NCI-H1436 (cell line): ENCODE measurements around the gene MYD88.

Source experiments
- DNase-seq: peaks from one replicate; lab custom pipeline; 2025; lab: John Stamatoyannopoulos, UW

The MYD88 gene

DNA sequence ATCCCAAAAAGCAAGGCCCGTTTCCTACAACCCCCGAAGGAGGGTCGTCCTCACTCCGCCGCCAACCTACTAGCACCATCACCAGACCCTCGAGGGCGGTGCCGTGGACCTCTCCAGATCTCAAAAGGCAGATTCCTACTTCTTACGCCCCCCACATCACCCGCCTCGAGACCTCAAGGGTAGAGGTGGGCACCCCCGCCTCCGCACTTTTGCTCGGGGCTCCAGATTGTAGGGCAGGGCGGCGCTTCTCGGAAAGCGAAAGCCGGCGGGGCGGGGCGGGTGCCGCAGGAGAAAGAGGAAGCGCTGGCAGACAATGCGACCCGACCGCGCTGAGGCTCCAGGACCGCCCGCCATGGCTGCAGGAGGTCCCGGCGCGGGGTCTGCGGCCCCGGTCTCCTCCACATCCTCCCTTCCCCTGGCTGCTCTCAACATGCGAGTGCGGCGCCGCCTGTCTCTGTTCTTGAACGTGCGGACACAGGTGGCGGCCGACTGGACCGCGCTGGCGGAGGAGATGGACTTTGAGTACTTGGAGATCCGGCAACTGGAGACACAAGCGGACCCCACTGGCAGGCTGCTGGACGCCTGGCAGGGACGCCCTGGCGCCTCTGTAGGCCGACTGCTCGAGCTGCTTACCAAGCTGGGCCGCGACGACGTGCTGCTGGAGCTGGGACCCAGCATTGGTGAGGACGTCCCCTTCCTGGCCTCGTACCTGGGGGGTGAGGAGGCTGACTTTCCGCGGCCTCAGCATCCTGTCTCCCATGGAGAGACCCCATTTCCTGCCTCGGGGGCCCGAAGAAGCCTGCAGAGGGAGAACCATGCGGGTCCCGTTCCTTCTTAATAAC, at the start of gene MYD88:
Gene MYD88, plus strand, starts transcription at position 313 of the 842 bp plus-strand sequence. Its CDS starts 40 bp downstream, at position 353.
- DNase-seq: no peak

DNA sequence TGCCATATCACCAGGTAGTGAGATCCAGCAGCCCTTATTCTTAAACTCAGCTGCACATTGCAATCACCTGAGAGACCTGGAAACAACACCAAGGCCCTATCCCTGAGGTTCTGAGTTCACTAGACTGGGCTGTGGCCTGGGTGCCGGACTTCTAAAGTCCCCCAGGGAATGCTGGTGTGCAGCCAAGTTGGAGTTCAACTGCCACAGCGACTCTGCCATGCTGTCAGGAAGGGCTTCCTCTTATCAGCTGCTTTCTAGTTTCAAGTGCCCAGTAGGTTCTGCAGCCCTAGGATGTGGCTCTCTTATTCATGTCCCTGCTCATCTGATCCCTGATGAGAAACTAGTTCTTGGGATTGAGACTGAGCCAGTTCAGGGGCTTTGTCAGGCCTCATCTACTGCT, 49.3 kb upstream of the MYD88 start:
- no peak for DNase-seq

DNA sequence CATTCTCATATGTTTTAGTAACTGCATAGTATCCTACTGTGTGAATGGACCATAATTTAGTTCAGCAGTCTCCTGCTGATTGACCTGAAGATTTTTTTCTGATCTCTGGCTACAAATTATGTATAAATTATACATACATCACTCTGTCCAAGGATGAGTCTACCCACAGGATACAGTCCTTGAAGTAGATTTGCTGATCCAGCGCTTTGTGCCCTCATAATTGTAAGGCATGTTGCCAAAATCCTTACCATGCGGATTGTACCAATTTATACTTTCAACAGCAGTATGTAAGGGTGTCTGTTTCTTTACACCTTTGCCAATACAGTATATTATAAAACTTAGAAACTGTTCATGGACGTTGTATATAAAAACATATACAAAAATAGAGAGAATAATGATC, 48.0 kb upstream of the MYD88 start:
- no peak for DNase-seq

DNA sequence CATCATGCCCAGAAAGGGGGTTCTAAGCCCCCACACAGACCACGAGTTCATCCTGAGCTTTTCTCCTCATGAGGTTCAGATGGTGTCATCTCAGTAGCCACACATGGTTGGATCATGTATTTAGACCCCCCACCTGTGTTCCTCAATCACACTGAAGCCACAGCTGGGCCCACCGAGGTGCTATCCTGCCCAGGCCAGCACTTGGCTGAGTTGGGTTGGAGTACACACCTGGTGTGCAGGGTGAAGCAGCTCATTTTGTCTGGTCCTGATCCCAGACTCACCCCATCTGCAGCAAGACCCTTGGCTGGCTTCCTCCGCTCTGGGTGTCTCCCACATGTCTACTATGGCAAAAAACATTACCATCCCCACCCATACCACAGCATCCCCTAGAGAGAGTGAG, 43.5 kb upstream of the MYD88 start:
- DNase-seq: no peak

DNA sequence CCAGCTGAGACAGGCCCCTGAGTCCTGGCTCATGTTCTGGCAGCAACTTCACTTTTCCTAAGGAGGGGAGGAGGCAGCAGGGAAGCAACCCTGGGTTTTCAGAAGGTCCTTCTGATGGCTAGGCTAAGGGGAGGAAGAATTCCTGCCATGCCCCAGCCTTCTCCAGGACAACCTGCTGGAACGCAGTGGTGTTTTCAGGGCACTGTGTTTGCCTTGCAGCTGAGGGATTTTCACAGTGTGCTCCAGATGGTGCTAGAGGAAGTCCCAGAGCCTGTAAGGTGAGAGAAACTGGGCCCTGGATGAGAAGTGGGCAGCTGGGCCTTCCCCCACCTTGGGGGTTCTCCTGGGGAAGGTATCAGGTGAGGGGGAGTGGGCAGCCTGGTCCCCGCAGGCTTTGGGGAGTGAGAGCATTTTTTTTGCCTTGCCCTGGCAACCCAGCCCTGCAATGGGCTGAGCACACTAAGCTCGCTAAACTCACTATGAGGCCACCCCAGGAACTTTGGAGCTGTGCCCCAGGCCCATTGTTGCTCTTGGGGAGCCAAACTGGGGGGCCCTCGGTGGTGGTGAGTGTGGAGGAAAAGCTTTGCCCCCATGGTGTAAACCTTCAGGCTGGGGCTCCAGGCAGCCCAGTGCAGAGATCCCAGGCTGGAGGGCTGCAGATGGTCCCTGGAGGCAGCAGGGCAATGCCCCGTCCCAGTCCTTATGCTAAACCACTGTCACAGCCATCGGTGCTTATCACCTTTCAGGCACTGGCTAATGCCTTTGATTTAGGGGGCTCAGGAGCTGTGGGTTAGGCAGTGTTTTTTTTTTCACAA, 42.6 kb upstream of the MYD88 start:
- no peak for DNase-seq

DNA sequence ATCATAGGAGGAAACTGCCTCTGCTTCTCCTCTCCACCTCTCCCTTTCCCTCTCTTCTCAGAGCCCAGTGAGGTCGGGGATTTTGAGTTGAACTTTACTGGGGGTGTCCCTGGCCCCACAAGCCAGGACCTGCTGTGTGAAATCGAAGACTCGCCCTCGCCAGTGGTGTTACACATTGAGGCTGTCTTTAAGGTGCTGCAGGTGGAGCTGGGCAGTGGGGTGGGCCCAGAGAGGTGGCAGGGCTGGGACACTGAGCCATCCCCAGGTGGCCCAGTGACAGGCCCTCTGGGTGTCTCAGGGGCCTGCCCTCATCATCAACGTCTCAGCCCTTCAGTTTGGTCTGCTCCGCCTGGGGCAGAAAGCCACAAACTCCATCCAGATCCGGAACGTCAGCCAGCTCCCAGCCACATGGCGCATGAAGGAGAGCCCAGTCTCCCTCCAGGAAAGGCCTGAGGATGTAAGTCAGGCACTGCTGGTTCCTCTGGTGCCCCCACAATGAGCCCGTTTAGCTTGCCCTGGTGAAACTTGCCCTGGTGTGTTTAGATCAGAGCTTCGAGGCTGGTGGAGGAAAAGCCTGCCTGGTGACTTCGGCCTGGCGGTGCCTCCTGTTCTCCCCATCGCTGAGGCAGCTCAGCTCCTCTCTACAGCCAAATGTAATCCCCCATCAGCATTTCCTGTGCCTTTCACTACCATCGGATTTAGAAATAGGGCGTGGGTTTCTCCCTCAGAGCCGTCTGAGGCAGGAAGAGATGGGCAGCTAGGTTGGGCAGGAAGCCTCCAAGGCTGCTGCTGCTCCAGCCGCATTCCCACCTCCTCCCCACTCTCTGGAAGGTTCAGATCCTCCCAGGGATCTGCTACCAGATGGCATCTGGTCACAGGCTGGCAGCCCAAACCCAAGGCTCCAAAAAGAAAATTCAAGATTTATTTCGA, 40.8 kb upstream of the MYD88 start:
- DNase-seq: no peak

DNA sequence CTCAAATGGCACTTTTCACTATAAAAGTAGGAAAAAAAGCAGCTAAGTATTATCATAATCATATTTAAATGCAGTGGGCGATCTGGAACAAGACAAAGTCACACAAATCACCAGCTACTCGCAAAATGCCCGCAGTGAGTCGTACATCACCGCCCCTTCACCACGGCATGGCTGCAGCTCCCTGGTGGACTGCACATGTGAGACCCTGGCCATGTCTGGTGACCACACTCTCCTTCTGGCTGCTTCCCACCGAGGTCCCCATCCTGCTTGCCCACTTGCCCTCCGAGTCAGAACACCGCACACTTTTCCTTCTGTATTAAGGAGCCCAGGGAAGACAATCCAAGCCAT, 40.1 kb upstream of the MYD88 start:
- DNase-seq: no peak

DNA sequence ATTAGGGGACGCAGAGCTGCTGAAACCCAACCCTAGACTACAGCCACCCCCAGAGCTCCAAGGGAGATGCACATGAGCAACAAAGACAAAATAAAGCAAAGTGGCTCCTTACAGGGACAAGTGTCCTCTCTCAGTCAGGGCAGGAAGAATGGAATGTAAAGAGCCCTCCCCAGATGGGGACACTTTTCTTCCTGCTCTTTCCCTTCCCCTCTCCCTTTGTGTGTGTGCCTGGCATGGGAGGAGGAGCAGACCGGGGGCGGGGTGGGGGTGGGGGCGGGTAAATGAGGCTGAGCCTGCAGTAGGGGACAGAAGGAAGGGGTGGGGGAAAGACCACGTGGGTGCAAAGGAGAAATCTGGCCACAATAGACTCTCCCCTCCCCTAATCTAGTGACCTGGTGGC, 38.9 kb upstream of the MYD88 start:
- no peak for DNase-seq

DNA sequence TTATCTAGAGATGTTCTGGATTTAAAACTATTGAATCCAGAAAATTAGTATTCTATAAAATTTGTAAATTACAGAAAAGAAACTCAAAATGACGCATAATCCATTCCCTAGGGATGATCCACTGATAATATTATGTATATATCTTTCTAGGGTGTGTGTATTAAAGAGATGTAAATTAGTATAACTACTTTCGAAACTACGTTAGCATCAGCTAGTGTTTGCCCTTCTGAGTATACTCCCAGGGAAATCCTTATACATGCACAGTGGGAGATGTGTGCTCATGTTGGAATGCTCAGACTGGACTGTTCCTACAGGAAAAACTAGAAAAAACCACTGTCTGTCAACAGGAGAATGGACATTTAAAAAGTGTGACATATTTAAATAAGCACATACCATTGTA, 38.0 kb upstream of the MYD88 start:
- DNase-seq: no peak

DNA sequence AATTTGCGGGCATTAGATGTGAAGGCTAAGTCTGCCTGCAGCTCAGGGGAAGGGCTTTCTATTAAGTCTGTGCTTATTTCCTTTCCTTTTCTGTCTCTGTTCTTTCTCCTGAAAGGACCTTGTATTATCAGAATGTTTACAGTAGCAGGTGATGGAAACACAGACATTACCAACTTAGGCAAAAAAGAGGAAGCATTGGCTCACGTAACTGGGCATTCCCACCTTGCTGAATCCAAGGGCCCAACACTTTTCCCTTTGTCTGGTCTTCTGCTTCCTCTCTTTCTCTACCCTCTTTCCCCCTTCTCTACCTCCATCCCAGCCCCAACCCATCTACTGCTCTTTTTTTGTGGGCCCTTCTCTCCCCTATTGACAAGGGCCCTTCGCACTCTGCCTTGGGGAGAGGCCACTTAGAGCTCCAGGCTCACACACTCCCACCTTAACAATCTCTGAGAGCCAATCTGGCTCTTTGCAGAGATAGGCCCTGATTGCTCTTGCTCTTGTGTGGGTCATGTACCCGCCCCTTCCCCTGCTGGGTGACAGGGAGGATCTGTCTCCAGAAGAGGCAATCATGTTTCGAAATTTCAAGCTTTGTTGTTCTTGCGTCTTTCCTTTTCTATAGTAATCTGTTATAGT, 36.5 kb upstream of the MYD88 start:
- no peak for DNase-seq

DNA sequence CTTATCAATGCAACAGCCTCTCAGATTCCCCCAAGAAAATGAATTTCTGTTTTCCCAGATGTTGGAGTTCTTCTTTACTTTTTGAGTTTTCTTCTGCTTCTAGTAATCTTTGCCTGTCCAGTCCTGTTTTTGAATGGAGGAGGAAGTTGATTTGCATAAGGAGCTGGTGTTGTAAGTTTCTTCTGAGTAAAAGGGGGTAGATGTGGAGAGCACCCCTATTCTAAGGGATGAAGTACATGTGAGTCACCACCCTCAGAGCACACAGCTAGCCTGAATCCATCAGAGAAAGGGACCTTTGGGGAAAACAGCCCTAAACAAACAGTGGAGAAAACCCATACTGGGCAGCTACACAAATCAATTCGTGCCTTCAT, 36.0 kb upstream of the MYD88 start:
- DNase-seq: no peak

DNA sequence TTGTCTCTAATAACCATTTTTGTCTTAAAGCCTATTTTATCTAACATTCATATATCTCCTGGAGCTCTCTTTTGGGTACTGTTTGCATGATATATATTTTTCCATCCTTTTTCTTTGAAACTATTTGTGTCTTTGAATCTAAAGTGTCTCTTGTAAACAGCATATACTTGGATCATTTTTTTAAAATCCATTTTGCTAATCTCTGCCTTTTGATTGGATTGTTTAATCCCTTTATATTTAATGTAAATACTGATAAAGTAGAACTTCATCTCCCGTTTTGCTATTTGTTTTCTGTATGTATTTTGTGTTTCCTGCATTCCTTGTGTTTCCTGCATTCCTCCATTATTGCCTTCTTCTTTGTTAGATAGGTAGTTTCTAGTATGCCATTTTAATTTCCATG, 32.9 kb upstream of the MYD88 start:
- no peak for DNase-seq

DNA sequence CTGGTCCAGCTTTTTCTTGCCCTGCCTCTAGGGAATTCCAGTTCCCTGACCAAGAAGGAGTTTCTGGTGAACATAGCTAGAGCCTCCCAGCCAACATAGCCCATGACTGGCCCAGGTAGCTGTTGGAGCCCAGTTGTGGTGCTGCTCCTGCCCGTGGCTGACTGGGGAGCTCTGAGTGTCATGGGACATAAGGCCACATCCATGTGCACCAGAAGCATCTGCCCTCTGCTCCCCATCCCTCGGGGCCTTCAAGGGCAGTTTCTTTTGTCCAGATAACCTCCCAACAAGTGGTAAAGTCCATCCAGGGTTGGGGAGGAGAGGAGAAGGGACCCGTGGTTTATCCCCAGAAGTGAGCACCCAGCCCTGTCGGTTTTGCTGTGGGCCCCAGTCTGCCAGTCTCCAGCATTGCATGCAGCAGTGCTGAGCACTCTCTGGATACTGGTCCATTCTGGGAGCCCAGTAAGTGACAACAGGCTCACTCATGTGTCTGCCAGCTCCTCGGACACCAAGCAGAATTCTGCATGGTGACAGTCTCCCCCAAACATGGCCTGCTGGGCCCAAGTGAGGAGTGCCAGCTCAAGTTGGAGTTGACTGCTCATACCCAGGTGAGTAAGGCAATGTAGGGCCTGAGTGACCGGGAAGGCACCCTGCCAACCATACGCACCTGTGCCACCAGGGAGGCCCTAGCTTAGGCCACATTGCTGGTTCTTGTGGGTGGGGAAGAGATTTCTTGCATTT, 30.4 kb upstream of the MYD88 start:
- no peak for DNase-seq

DNA sequence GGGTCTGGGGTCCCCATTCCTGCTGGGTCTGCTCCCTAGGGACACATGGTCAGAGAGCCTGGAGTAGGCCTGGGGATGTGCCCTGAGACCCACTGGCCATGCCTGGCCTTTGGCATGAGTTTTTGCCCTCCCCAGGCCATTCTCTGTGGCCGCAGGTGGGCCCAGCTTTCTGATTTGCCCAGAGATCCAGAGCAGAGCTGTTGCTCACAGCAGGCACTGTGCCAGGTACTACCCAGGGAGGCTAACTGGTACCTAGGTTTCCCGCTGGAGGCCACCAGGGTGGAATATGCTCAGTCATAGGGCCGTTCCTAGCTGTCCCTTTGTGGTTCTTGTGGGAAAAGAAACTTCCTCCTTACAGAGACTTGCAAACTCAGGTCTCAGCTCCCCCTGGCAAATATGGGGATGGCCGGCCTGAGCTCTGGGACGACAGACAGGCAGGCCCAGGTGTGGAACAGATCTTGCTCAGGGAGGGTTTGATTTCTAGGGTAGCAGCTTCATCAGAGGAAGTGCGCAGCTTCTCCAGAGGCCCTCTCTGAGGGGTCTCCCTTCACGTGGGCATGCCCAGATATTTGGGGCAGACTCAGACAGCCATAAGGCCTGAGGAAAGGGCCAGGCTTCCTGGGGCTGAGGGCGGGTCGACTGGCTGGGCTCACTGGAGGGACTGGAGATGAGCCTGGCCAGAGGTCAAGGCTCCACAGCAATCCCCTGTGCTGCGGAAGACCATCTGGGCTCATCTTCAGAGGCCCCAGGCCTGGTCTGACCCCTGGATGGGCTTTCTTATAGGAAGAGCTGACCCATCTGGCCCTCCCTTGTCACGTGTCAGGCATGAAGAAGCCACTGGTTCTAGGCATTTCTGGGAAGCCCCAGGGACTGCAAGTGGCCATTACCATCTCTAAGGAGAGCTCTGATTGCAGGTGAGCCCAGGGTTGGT, 29.5 kb upstream of the MYD88 start:
- no peak for DNase-seq

DNA sequence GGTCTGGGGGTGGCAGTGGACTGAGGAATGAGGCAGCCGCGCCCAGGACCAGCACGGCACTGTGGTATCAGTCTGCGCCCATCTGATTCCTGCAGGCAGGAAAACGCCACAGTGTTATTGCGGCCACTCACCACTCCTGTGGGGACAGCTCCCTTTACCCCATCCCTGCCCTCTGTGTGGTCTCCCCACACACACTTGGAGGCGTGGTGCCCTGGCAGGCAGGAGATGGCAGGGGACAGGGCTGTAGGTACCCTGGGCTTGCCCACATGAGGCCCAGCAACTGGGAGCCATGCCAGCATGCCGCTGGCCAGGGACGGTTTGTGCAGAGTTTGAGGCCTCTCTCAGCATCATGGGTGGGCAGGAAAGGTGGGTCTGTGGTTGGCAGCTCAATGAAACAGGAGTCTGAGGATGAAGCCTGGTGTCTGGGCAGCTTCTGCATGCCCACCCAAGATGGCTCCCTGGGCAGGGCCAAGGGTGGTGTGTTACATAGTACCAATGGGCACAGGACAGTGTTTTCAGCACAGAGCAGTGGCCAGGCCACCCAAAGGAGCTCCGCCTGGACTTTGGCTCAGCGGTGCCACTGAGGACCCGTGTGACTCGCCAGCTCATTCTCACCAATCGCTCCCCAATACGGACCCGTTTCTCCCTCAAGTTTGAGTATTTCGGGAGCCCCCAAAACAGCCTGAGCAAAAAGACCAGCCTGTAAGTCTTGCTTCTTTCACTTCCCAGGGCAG, 28.7 kb upstream of the MYD88 start:
- DNase-seq: no peak

DNA sequence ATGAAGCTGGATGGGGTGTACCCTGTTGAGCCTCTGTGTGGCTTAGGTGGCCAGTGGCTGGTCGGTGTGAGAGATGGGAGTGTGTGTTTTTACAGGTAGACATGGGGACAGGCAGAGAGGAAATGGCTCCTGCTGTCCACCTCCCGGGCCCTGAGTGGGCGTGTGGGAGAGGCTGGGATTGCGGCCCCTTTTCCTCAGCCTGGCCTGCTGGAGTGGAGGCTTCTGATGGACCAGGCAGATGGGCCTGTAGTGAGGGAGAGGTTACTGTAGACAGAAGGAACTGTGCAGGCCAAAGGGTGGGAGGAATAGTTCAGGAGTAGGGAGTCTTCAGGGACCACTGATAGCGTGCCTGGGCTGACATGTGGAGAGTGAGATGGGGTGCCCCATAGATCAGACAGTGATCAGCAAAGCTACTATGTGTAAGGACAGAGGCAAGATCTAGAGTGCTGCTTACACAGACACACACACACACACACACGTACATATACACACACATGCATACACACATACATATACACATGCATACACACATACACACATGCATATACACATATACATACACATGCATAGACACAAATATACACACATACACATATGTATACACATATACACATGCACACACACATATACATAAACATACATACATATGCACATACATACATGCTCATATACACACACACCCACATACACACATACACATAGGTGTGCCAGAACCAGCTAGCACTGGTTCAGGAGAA, 28.0 kb upstream of the MYD88 start:
- no peak for DNase-seq

DNA sequence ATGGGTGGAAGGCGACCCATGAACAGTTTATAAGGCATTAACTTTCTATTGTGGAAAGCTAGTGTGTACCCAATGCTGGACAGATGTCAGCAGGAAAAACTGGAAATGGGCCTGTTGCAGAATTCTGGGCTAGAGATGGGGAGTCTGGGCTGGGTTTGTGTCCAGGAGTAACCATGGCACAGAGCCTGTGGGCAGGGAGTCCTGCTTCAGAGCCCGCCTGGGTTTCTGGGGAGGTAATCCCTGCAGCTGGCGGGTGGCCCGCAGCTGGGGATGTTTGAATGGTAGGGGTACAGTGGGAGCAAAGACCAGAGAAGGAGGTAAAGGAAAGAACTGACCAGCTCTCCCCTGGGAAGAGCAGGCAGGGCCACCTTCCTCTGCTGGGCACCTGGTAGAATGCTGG, 27.3 kb upstream of the MYD88 start:
- no peak for DNase-seq

DNA sequence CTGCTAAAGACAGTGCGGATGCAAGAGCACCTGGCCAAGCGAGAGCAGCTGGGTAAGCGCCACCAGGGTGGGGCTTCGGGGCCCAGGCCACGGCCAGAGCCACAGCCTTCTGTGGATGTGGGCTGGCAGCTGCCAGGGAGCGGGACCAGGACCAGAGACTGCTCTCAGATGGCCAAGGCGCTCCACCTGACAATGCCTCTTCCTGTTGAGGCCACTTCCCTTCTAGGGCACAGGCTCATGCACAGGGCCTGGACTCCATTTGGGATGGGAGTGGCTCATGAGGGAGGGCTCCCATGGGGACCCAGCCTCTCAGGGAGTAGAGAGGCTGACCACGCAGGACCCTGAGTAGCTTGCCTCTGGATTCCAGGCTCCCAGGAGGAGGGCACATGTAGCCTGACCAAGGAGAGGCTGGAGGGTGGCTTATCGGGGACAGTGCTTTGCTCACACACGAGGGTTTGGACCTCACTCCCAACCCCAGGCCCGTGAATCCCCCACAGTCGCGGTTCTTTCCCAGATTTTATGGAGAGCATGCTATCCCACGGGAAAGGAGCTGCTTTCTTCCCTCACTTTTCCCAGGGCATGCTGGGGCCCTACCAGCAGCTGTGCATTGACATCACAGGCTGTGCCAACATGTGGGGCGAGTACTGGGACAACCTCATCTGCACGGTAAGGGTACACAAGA, 26.6 kb upstream of the MYD88 start:
- no peak for DNase-seq
